Upper lobe of left lung (tissue), 4 donors: ENCODE results near the gene HTR2A.

Experiments used
- EP300 ChIP-seq, 4 donors: sonication (generic); formaldehyde crosslinking; IDR thresholded peaks; one replicate each; pipeline ENCODE4 v1.5.1; 2017; ENCODE audit warnings: antibody characterized with exemption in 4 of 4, control low read depth in 2 of 4
- POLR2A ChIP-seq, 4 donors: fragments of 450-650 bp; IDR thresholded peaks; one replicate each; pipeline ENCODE4 v1.5.1; 2016 to 2017; ENCODE audit warnings: antibody characterized with exemption in 4 of 4, mild to moderate bottlenecking in 2 of 4
- TF ChIP-seq, protein P1 (sequence below), 6 experiments: fragments of 450-650 bp in 4 of 6; fragments of 200-600 bp in 2 of 6; sonication (generic) in 2 of 6; IDR thresholded peaks; one replicate each; pipeline ENCODE4 v1.5.1; 2016 to 2019; ENCODE audit warnings: antibody characterized with exemption in 6 of 6

DNA sequence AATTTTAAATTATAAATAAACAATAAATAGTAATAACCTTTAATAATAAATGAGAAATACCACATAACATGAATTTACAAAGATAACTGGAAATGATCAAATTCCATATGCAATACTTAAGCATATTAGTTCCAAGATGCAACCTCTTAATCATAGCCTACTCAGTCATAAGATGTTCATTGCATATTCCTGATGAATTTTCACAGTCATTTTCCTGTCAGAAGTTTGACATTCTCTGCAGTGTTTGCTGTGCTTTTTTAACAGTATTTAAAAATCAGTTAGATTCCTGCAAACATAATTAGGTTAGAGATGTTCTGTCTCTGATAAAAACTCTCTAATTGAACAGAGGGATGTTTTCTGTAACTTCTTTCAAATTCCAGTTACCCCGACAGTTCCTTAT is 28.6 kb upstream of the HTR2A start:
- TF ChIP-seq, protein P1, sequence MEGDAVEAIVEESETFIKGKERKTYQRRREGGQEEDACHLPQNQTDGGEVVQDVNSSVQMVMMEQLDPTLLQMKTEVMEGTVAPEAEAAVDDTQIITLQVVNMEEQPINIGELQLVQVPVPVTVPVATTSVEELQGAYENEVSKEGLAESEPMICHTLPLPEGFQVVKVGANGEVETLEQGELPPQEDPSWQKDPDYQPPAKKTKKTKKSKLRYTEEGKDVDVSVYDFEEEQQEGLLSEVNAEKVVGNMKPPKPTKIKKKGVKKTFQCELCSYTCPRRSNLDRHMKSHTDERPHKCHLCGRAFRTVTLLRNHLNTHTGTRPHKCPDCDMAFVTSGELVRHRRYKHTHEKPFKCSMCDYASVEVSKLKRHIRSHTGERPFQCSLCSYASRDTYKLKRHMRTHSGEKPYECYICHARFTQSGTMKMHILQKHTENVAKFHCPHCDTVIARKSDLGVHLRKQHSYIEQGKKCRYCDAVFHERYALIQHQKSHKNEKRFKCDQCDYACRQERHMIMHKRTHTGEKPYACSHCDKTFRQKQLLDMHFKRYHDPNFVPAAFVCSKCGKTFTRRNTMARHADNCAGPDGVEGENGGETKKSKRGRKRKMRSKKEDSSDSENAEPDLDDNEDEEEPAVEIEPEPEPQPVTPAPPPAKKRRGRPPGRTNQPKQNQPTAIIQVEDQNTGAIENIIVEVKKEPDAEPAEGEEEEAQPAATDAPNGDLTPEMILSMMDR (IDR thresholded peaks at IDR 0.05) = no peak
- no peak for TF ChIP-seq POLR2A (IDR thresholded peaks at IDR 0.05)
- no peak for TF ChIP-seq EP300 (IDR thresholded peaks at IDR 0.05)
